Astrocyte (in vitro differentiated cells and primary cell): Measurements from ENCODE around the gene FAM227B.

ENCODE experiments used
- CTCF ChIP-seq: IDR thresholded peaks from 2 replicates; pipeline ENCODE4 v1.5.1; 2011; ENCODE audit warnings: low read depth, mild to moderate bottlenecking, inconsistent platforms, low read length, moderate library complexity; ENCODE audit not compliant: insufficient read depth
- EZH2 ChIP-seq: IDR thresholded peaks from 2 replicates; pipeline ENCODE4 v1.6.1; 2012; ENCODE audit warnings: mild to moderate bottlenecking, low read length, inconsistent platforms; ENCODE audit not compliant: insufficient read depth

DNA sequence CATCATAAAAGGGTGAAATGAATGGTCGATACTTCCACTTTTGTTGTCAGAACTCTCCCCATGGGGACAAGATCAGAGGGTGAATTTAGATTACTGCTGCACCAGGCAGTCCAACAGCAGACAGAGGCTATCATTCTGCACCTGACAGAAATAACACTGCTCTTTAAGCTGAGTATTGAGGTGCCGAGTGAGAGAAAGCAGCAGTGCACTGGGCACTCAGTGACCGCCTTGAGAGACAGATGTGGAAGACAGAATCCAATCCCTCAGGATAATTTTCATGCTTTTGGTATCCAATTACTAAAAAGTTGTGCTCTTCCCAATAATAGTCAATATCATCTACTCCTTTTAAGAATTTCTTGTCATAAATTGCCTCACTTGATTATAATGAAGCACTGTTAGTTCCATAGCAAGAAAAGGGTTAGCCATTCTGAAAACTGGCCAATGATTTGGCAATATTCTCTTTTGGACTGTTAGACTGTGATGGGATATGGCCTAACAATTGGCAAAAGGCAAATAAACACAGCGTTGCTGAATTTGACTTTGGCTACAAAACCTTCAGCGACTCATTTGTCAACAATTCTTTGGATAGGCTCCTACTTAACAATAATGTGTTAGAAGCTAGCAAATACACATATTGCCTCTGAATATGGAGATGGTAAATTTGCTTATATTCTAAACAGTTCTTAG lies 192.1 kb downstream of the FAM227B start:
- TF ChIP-seq CTCF (no peak), EZH2 (no peak)
